A673 (cell line): ENCODE data around the gene NAALADL2.

Experiments used
- CTCF ChIP-seq: fragments of 300-800, 200-600 bp; sonication (generic); conservative IDR thresholded peaks from 2 replicates; pipeline ENCODE4 v1.5.1; 2017; ENCODE audit warnings: low read depth, mild to moderate bottlenecking, antibody characterized with exemption, low read length, moderate library complexity, mixed read lengths
- EZH2 ChIP-seq: fragments of 200-600 bp; sonication (generic); IDR thresholded peaks from 2 replicates; pipeline ENCODE4 v1.6.1; 2017; ENCODE audit warnings: borderline replicate concordance, low read depth, mild to moderate bottlenecking, mixed read lengths, antibody characterized with exemption, low read length; ENCODE audit not compliant: poor library complexity, severe bottlenecking

- TF ChIP-seq CTCF, result no peak
- TF ChIP-seq EZH2, result no peak
Measured at GRCh38 chr3:175447521-175447920, 588.4 kb downstream of the NAALADL2 start.
